A673 (cell line): Measurements from ENCODE around the gene TSSC4.

ENCODE experiments used
- EZH2 ChIP-seq: fragments of 200-600 bp; sonication (generic); IDR thresholded peaks from 2 replicates; pipeline ENCODE4 v1.6.1; 2017; ENCODE audit warnings: borderline replicate concordance, low read depth, mild to moderate bottlenecking, mixed read lengths, antibody characterized with exemption, low read length; ENCODE audit not compliant: poor library complexity, severe bottlenecking
- TF ChIP-seq, protein P1 (sequence below): fragments of 300-800, 200-600 bp; sonication (generic); conservative IDR thresholded peaks from 2 replicates; pipeline ENCODE4 v1.5.1; 2017; ENCODE audit warnings: low read depth, mild to moderate bottlenecking, antibody characterized with exemption, low read length, moderate library complexity, mixed read lengths

GRCh38 chr11:2359557-2359956 is 41.0 kb upstream of the TSSC4 start:
- TF ChIP-seq, protein P1, sequence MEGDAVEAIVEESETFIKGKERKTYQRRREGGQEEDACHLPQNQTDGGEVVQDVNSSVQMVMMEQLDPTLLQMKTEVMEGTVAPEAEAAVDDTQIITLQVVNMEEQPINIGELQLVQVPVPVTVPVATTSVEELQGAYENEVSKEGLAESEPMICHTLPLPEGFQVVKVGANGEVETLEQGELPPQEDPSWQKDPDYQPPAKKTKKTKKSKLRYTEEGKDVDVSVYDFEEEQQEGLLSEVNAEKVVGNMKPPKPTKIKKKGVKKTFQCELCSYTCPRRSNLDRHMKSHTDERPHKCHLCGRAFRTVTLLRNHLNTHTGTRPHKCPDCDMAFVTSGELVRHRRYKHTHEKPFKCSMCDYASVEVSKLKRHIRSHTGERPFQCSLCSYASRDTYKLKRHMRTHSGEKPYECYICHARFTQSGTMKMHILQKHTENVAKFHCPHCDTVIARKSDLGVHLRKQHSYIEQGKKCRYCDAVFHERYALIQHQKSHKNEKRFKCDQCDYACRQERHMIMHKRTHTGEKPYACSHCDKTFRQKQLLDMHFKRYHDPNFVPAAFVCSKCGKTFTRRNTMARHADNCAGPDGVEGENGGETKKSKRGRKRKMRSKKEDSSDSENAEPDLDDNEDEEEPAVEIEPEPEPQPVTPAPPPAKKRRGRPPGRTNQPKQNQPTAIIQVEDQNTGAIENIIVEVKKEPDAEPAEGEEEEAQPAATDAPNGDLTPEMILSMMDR, result no peak
- no peak for TF ChIP-seq EZH2
